Aorta (tissue), 5 donors: ENCODE results near the gene XYLT1. TPM values are rescaled to one million over a fixed set of nuclear protein-coding genes. Genes with fewer than 3 reads are reported as not detected.
A peak's percentile ranks its signal among the peaks of the same experiment; 100 is the strongest.

Experiments
- ATAC-seq: fragments of 200-7000 bp; cut with Tn5 transposase; one replicate; pipeline ENCODE4 v1.9.1; 2022; ENCODE audit warnings: moderate library complexity; ENCODE audit not compliant: low FRiP score
- DNase-seq, 2 donors: peaks; one replicate each; pipeline ENCODE4 v3.0.0-alpha.2; 2020
- H3K27ac ChIP-seq, 2 donors: one replicate each; pipeline ENCODE4 v1.5.1; 2013; ENCODE audit warnings: low read length in 2 of 2, mild to moderate bottlenecking in 2 of 2, moderate library complexity in 2 of 2, control low read depth in 1 of 2, inconsistent platforms in 1 of 2, low read depth in 1 of 2
- H3K27me3 ChIP-seq, 2 donors: one replicate each; pipeline ENCODE4 v1.6.1; 2013; ENCODE audit warnings: control low read depth in 1 of 2, low read length in 1 of 2, mild to moderate bottlenecking in 1 of 2, moderate library complexity in 1 of 2; ENCODE audit not compliant: insufficient read depth in 2 of 2, control insufficient read depth in 1 of 2
- H3K36me3 ChIP-seq, 2 donors: one replicate each; pipeline ENCODE4 v1.6.1; 2013; ENCODE audit warnings: control low read depth in 1 of 2, low read length in 1 of 2, mild to moderate bottlenecking in 1 of 2; ENCODE audit not compliant: insufficient read depth in 2 of 2, control insufficient read depth in 1 of 2
- H3K4me1 ChIP-seq, 2 donors: one replicate each; pipeline ENCODE4 v1.6.1; 2013; ENCODE audit warnings: low read length in 2 of 2, control low read depth in 1 of 2, mild to moderate bottlenecking in 1 of 2, moderate library complexity in 1 of 2; ENCODE audit not compliant: insufficient read depth in 2 of 2, control insufficient read depth in 1 of 2
- H3K4me3 ChIP-seq, 2 donors: one replicate each; pipeline ENCODE4 v1.5.1; 2013; ENCODE audit warnings: low read length in 2 of 2, control low read depth in 1 of 2, mild to moderate bottlenecking in 1 of 2
- H3K9me3 ChIP-seq: one replicate; pipeline ENCODE4 v1.6.1; 2013; ENCODE audit warnings: mild to moderate bottlenecking, low read length; ENCODE audit not compliant: control insufficient read depth
- WGBS, 2 donors: extraction: QIAGEN DNeasy Blood & Tissue Kit; methylation state at CpG; one replicate each; pipeline ENCODE4 v1.1.7; 2013; 5-methylcytosine and 5-hydroxymethylcytosine counted together
- intact Hi-C, 2 donors: fragments of 100-400 bp; cut with DNase I; formaldehyde crosslinking; loops; one replicate each; pipeline versions ENCODE4 v1.14.2 to v1.15.0; 2022
- polyA plus RNA-seq, 2 donors: library from polyadenylated mRNA; stranded (reverse); fragments of 200-250 nt; gene quantifications; one replicate each; pipeline ENCODE4 v1.2.3, GENCODE V29; 2013
- total RNA-seq, 2 donors: library from RNA; stranded (reverse); fragmentation: NEBNext Ultra II Directional; extraction: Animal tissue kit (Norgen Biotek cat#: 25700); gene quantifications; one replicate each; pipeline ENCODE4 v1.2.1, GENCODE V29; 2021
- donor health status: healthy with polysubstance abuse.
- donor health status: Bipolar disorder and iron deficiency.
- donor health status: DM: no; HTN: no; CAD: no.
- donor health status: DM: no; HTN: no; CAD: no.
- donor health status: DM: yes; HTN: yes; CAD: no.

Gene XYLT1
- total and polyA plus RNA-seq, 4 donors, result 1.3 to 15.9 (median 8.6) TPM

DNA sequence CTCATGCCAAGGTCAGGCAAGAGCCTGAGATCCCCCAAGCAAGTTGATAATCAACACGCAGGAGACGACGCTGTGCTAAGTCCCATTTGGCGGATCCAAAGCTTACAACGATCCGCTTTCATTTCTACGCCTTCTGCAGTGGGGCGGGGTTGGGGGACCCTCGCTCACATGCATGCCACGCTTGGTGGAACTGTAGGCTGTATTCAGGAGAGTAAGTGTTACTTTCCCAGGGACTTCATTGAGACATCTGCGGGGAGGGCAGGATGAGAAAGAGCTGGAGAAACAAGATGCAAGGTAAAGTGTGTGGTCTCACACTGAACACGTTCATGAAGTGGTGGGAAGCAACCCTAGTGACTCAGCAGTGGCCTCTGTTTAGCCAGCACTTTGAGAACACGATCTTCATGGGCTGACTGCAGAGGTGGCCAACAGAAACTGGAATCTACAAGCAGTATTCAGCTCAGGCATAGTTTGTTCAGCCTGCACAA is 100.5 kb downstream of the XYLT1 start:
- Histone ChIP-seq H3K36me3 (no peaks in the 10 kb centered on the region), H3K27me3 (no peaks in the 10 kb centered on the region), H3K27ac (peak overlapping the region in 1 of 2 donors; percentile 37), H3K9me3 (no peaks in the 10 kb centered on the region), H3K4me3 (no peak overlapping the region), H3K4me1 (no peaks in the 10 kb centered on the region)
- peak; percentile 71 for ATAC-seq
- intact Hi-C loops, result no loop called here
- no peak for DNase-seq
- WGBS, 2 donors, result 71 to 78% methylated on average over 13 of the region's 13 CpGs

DNA sequence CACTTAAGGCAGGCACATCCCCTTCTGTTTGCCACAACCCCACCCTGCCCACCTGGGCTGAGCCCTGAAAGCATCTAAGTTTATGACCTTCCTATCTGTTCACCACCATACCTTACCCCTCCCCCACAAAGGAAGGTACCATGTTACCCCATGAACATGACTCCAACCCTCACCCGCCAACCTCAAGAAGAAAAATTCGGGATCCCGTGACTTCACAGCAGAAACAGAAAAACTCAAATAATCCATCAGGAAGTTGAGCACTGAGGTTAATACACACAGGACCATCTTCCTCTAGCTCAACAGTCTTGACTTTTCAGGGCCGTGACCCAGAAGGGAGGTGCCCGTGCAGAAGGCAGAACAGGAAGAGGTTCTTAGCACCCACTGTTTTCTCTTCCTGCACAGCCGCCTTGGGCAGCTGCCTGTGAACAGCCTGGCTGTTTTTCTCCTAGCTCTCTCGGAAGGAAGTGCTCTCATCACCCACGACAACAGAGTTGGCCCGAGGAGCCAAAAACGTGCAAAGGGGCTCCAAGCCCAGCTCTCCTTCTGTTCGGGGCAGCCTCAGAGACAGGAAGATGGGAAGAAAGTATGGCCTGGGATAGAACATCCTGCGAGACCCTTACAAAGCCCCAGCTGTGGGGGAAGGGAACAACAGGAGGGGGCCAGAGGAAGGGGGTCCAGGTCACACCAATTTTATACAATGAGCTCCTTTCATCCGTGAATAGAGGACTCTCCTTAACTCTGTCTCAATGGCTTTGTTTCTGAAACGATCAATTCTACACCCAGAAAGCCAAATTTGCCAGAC is 101.1 kb downstream of the XYLT1 start:
- ATAC-seq (peak; percentile 49), DNase-seq (peak in 1 of 2 donors; percentile 82)
- no peaks in the 10 kb centered on the region for H3K9me3 ChIP-seq
- 42 to 44% methylated on average over 14 of the region's 14 CpGs for WGBS, 2 donors
- no peaks in the 10 kb centered on the region for H3K36me3 ChIP-seq
- intact Hi-C loops, result no loop called here
- no peaks in the 10 kb centered on the region for H3K4me1 ChIP-seq
- no peaks in the 10 kb centered on the region for H3K27me3 ChIP-seq
- H3K4me3 ChIP-seq, result no peak overlapping the region
- no peak overlapping the region for H3K27ac ChIP-seq

DNA sequence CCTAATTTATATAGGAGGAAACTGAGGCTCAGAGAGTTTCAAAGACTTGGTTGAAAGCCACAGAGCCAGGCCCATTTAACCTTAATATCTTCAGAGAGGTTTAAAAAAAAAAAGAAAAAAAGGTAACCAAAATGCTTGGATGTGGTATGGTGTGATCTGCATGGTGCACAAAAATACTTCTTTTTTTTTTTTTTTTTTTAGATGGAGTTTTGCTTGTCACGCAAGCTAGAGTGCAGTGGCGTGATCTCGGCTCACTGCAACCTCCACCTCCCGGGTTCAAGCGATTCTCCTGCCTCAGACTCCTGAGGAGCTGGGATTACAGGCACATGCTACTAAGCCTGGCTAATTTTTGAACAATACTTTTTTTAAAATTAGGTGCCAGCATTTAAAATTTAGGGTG is 101.8 kb downstream of the XYLT1 start:
- H3K4me1 ChIP-seq, result no peaks in the 10 kb centered on the region
- intact Hi-C loops, result no loop called here

DNA sequence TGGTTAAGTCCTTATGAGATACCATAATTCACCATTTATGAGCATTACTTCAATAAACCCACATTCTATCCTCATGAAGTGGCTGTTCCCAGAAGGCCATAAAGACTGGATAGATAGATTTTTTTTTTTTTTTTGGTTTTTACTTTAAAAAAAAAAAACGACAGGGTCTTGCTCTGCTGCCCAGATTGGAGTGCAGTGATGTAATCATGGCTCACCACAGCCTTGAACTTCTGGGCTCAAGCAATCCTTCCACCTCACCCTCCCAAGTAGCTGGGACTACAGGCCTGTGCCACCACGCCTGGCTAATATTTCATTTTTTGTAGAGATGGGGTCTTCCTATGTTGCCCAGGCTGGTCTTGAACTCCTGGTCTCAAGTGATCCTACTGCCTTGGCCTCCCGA is 102.3 kb downstream of the XYLT1 start:
- H3K9me3 ChIP-seq, result no peaks in the 10 kb centered on the region
- H3K36me3 ChIP-seq, result no peaks in the 10 kb centered on the region
- no peaks in the 10 kb centered on the region for H3K4me1 ChIP-seq
- H3K4me3 ChIP-seq, result no peak overlapping the region
- WGBS, 2 donors, result 64 to 75% methylated on average over 3 of the region's 3 CpGs
- H3K27ac ChIP-seq, result no peak overlapping the region
- intact Hi-C loops, result no loop called here
- no peaks in the 10 kb centered on the region for H3K27me3 ChIP-seq
- DNase-seq (no peak), ATAC-seq (no peak)

More for the DNA sequence above, 101.8 kb downstream of the XYLT1 start:
- Histone ChIP-seq H3K27ac (no peak overlapping the region), H3K27me3 (no peaks in the 10 kb centered on the region), H3K36me3 (no peaks in the 10 kb centered on the region), H3K9me3 (no peaks in the 10 kb centered on the region), H3K4me3 (no peak overlapping the region)
- WGBS, 2 donors, result 96 to 98% methylated on average over 5 of the region's 5 CpGs
- ATAC-seq (no peak), DNase-seq (no peak)

DNA sequence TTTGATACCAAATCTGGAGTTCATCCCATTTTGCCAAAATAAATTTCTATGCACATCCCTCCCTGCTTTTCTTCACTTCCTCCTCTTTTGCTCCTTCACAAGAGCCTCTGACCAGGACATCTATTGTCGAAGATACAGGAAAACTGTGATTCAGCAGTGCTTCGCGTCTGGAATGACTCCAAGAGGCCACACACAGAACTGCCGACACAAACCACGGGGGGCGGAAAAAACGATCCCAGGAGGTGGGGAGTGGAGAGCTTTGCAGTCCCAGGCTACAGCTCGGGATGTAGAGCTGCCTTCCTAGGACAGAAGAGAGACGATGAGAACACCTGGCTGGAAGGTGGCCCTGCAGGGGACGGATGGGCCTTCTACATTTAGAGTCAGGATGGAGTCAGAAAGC is 102.8 kb downstream of the XYLT1 start:
- intact Hi-C loops, result no loop called here
- Histone ChIP-seq H3K27ac (no peak overlapping the region), H3K4me1 (no peaks in the 10 kb centered on the region), H3K27me3 (no peaks in the 10 kb centered on the region), H3K4me3 (no peak overlapping the region), H3K36me3 (no peaks in the 10 kb centered on the region), H3K9me3 (no peaks in the 10 kb centered on the region)
- DNase-seq (no peak), ATAC-seq (no peak)
- WGBS, 2 donors, result 75 to 82% methylated on average over 10 of the region's 10 CpGs

DNA sequence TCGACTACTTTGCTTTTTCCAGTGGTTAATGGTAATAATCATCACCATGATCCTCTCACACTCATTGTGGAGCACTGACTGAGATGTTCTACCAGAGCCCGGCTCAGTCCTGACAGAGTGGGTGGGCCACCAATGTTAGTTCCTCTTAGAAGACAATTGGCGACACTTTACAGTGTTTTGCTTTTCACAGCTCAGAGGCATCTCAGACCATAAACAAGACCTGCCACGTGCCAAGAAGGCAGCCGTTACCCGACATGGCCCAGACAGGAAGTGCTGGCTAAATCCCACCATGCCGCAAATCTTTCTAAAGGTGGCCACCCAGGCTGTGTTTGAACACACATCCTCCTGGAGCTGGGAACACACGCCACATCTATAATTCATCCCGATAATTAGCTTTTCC is 103.7 kb downstream of the XYLT1 start:
- Histone ChIP-seq H3K9me3 (no peaks in the 10 kb centered on the region), H3K27me3 (no peaks in the 10 kb centered on the region), H3K4me1 (no peaks in the 10 kb centered on the region), H3K27ac (no peak overlapping the region), H3K4me3 (no peak overlapping the region), H3K36me3 (no peaks in the 10 kb centered on the region)
- ATAC-seq, result no peak
- WGBS, 2 donors, result 88 to 92% methylated on average over 9 of the region's 9 CpGs
- intact Hi-C loops, result no loop called here
- no peak for DNase-seq

DNA sequence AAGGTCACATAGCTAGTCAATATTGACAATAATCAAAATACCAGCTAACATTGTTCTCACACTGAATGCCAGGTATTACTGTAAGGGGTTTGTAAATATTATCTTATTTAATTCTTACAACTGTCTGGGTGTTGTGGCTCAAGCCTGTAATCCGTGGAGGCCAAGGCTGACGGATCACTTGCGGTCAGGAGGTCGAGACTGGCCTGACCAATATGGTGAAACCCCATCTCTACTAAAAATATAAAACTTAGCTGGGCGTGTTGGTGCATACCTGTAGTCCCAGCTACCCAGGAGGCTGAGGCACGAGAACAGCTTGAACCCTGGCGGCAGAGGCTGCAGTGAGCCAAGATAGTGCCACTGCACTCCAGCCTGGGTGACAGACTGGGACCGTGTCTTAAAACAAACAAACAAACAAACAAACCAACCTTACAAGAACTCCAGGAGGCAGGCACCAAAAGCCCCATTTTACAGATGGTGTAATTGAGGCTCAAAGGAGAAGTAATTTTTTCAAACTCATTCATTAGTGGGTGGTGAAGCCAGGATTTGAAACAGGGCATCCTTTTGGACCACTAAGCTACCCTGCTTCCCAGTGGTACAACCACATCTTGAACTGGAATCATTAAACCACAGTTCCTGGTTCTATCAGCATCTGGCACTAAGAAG is 104.3 kb downstream of the XYLT1 start:
- Histone ChIP-seq H3K4me3 (no peak overlapping the region), H3K27ac (no peak overlapping the region), H3K27me3 (no peaks in the 10 kb centered on the region), H3K9me3 (no peaks in the 10 kb centered on the region), H3K36me3 (no peaks in the 10 kb centered on the region), H3K4me1 (no peaks in the 10 kb centered on the region)
- ATAC-seq, result no peak
- WGBS, 2 donors, result 92% methylated on average over 8 of the region's 8 CpGs
- intact Hi-C loops, result no loop called here
- DNase-seq, result no peak

DNA sequence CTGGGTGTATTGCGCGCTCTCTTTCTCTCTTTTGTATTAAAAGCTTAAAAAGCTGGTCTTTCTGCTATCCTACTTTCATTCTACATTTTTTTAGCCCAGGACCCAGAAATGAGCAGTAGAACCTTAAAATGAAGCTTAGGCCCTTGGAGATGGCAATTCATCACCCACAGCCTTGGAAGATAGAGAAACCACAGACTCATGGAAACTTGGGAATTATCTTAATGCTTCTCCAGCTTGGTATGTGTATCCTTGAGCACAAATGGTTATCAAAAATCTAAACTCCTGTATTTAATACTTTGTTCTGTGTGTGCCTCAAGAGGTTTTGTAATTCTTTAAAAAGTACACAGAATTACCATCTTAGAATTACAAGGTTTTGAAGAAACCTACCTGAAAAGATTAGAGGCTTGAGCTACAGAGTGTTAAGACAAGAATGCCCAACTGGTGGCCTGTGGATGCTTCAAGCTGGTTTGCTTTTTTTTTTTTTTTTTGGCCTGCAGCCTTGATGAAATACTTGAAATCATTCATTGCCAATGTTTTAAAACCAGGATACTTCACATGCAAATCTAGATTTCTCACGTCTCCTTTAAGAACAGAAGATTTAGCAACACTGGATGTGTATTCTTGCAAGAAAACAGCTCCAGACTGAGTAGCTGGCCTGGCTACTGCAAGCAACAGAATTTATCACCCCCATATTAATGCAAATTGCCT is 105.0 kb downstream of the XYLT1 start:
- Histone ChIP-seq H3K9me3 (no peaks in the 10 kb centered on the region), H3K4me1 (no peaks in the 10 kb centered on the region), H3K27ac (no peak overlapping the region), H3K4me3 (no peak overlapping the region), H3K36me3 (no peaks in the 10 kb centered on the region), H3K27me3 (no peaks in the 10 kb centered on the region)
- no peak for ATAC-seq
- 68 to 69% methylated on average over 3 of the region's 3 CpGs for WGBS, 2 donors
- no peak for DNase-seq
- intact Hi-C loops, result no loop called here
